C4-2B (cell line): ENCODE results near the gene SLC28A1.

Experiments
- CTCF ChIP-seq: fragments of 450-650 bp; conservative IDR thresholded peaks from 2 replicates; pipeline ENCODE4 v1.5.1; 2017; ENCODE audit warnings: mild to moderate bottlenecking
- ZFX ChIP-seq: fragments of 450-650 bp; IDR thresholded peaks from 2 replicates; pipeline ENCODE4 v1.6.1; 2017

DNA sequence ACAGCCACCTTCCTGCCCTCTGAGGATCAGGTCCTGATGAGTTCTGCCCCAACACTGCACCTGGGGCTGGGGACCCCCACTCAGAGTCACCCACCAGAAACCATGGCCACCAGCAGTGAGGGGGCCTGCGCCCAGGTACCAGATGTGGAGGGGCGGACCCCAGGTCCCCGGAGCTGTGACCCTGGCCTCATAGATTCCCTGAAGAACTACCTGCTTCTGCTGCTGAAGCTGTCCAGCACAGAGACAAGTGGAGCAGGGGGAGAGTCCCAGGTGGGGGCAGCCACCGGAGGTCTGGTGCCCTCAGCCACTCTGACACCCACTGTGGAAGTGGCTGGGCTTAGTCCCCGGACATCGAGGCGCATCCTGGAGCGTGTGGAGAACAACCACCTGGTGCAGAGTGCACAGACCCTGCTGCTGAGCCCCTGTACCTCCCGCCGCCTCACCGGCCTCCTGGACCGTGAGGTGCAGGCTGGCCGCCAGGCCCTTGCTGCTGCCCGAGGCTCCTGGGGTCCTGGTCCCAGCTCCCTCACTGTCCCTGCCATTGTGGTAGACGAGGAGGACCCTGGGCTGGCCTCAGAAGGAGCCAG lies 27.0 kb upstream of the SLC28A1 start:
- no peak for TF ChIP-seq CTCF
- TF ChIP-seq ZFX = no peak
